Measurements from ENCODE around the gene CLPTM1L.
A peak's percentile ranks its signal among the peaks of the same experiment; 100 is the strongest.
"Not testable (repeated sequence)": the region's sequence is repeated elsewhere in the genome, so short reads cannot be mapped to it uniquely, and the experiment has no call there.

The CLPTM1L gene

GRCh38 chr5:1285141-1285540, 59.8 kb downstream of the CLPTM1L start:
- peak; percentile 33 for DNase-seq

GRCh38 chr5:1284336-1284970, 60.4 kb downstream of the CLPTM1L start:
- DNase-seq, result peak; percentile 48

- peak; percentile 43 for DNase-seq
These were observed 61.2 kb downstream of the CLPTM1L start for GRCh38 chr5:1283729-1284041.

GRCh38 chr5:1282993-1283728, 61.7 kb downstream of the CLPTM1L start:
- DNase-seq, result peak; percentile 47

- no peak for DNase-seq
These were observed 62.5 kb downstream of the CLPTM1L start for GRCh38 chr5:1282131-1282992.

GRCh38 chr5:1281038-1281882, 63.6 kb downstream of the CLPTM1L start:
- no peak for DNase-seq

GRCh38 chr5:1280177-1281037, 64.5 kb downstream of the CLPTM1L start:
- no peak for DNase-seq

- no peak for DNase-seq
These were observed 65.3 kb downstream of the CLPTM1L start for GRCh38 chr5:1279443-1280151.

- no peak for DNase-seq
These were observed 66.0 kb downstream of the CLPTM1L start for GRCh38 chr5:1278656-1279442.

GRCh38 chr5:1278216-1278615, 66.7 kb downstream of the CLPTM1L start:
- DNase-seq, result no peak

- no peak for DNase-seq
These were observed 67.1 kb downstream of the CLPTM1L start for GRCh38 chr5:1277781-1278180.

- no peak for DNase-seq
These were observed 67.6 kb downstream of the CLPTM1L start for GRCh38 chr5:1277331-1277730.

- no peak for DNase-seq
These were observed 68.0 kb downstream of the CLPTM1L start for GRCh38 chr5:1276930-1277329.

GRCh38 chr5:1275397-1276391, 69.2 kb downstream of the CLPTM1L start:
- DNase-seq, result not testable (repeated sequence)

- no peak for DNase-seq
These were observed 70.4 kb downstream of the CLPTM1L start for GRCh38 chr5:1274471-1274870.

- DNase-seq, result no peak
These were observed 71.2 kb downstream of the CLPTM1L start for GRCh38 chr5:1273745-1274144.

GRCh38 chr5:1272201-1272600, 72.7 kb downstream of the CLPTM1L start:
- DNase-seq, result no peak

GRCh38 chr5:1270933-1271914, 73.7 kb downstream of the CLPTM1L start:
- DNase-seq, result no peak
